NCI-H187 treated with DMSO at 0.1 percent for 48 hours (cell line): ENCODE results near the gene PJA2.
"Not testable (repeated sequence)": the region's sequence is repeated elsewhere in the genome, so short reads cannot be mapped to it uniquely, and the experiment has no call there.

Source experiments
- DNase-seq: peaks from one replicate; lab custom pipeline; 2025; lab: John Stamatoyannopoulos, UW

PJA2 gene

GRCh38 chr5:109409844-109410388 is at the start of gene PJA2:
Gene PJA2 (minus strand): TSS chr5:109409974. CDS start chr5:109383433, 26,541 bp downstream.
- peak; percentile 94 for DNase-seq

DNA sequence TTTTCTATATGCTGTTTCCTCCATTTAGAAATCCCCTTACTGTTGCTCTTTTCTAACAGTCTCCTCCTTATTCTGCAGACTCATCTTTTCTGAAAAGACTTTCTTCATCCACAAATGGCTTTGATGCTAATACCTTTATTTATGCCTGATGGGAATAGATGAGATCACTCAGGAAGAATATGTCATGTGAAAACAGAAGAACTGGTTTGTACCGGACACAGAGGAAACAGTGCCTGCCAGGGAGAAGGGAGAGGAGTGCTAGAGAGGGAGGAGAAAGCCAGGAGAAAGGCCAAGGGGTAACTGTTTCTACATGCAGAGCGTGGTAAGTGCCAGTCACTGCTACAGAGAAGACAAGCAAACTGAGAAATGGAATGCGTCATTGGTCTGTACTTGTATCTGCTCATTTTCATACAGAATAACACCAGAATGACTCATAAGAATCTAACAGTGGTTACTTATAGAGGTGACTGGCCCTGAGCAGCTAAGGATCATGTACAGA is 45.9 kb upstream of the PJA2 start:
- DNase-seq, result no peak

GRCh38 chr5:109454731-109455505 is 45.1 kb upstream of the PJA2 start:
- no peak for DNase-seq

GRCh38 chr5:109453251-109453650 is 43.5 kb upstream of the PJA2 start:
- DNase-seq, result no peak

DNA sequence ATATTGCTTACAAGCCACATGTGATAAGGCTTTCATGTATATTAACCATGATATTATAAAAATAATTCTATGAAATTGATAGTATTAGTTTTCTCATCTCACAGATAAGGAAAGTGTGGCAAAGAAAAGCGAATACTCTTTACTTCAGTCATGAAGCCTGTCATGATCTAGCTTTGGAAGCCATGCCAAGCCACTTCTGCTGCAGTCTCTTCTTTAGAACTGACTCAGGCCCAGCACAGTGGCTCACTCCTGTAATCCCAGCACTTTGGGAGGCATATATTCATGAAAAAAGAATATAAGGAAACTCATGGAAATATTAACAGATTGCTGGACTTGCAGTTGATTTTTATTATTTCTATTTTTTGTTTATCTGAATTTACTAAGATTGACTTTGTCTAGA is 42.9 kb upstream of the PJA2 start:
- no peak for DNase-seq

DNA sequence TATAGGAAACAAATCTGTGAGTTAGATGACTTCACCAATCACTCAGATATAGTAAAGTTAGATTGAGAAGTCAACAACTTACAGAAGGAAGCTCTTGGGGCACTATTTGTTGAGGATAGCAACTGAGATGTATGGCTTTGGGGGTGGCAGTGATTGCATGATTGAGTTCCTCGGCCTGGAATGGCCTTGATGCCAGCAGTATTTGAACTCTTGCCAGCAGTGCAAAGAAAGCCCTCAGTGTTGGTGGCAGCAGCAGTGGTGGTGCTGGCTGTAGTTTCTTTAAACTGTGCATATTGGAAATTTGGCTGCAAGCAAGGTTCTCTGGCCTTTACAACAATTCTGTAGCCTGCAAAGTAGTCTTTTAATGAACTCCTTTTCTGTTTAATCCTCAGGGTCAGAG is 41.4 kb upstream of the PJA2 start:
- DNase-seq, result no peak

DNA sequence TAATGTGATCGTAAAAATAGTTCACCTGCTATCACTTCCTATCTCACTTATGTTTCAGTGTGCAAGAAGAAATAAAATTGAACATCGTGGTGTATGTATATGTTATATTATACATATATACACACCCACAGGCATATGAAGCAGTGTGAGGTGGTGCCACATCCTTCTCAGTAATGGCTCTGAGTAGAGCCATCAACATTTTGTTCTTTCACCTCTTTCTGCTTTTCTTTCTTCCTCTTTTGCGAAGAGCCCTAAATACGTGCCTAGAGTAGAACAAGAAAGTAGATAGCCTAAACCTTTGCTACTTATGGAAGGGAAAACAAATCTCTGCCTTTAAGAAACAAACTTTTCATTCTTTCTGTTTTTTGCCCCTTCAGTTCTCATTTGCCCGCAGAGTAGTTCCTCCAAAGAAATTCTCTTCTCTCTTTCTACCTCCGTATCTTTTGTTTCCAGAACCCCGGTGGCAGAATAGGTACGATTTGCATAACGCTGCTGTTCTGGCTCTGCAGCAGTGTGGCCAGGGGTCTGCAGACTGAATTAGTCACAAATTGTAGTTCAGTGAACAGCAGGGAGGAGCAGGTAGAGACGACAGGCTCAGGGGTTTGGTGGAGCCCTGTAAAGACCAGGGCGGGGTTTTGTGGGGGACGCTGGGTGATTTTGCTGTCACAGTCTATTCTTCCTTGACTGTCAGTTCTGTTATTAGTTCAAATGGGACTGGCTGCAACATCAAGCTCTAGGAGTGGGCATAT is 40.5 kb upstream of the PJA2 start:
- no peak for DNase-seq

- no peak for DNase-seq
Observed at GRCh38 chr5:109448838-109449237, 39.1 kb upstream of the PJA2 start.

- DNase-seq, result no peak
Observed at GRCh38 chr5:109439590-109439989, 29.8 kb upstream of the PJA2 start.

DNA sequence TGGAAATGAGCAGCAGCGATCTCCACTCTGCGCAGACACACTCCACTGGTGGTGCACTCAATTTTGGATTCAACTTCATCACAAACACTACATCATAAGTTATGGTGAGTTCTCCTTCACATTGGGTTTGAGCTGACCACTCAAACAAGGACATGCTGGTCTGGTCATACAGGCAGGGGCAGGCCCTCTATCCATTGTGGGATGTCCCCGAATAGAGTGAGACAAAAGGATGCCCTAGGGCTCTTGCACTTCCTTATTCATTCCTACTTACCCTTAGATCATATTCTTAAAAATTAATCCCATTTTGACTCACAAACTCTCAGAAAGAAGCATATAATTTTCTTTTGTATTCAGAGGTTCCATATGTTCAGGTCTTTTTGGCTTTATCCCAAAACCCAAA is 16.3 kb upstream of the PJA2 start:
- DNase-seq, result no peak

DNA sequence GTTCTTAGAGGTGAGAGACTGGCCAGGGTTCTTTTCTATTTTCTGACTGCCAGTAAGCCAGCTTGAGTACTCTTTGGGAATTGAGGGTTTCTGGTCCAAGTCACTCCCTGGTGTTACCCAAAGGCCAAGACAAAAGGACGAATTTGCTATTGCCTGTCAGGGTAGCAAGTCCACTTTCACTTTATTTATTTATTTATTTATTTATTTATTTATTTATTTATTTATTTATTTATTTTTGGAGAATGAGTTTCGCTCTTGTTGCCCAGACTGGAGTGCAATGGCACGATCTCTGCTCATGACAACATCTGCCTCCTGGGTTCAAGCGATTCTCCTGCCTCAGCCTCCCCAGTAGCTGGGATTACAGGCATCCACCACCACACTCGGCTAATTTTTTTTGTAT is 15.7 kb upstream of the PJA2 start:
- not testable (repeated sequence) for DNase-seq

- no peak for DNase-seq
Observed at GRCh38 chr5:109421956-109422355, 12.2 kb upstream of the PJA2 start.

GRCh38 chr5:109418712-109419352 is 9.1 kb upstream of the PJA2 start:
- no peak for DNase-seq

GRCh38 chr5:109416882-109417281 is 7.1 kb upstream of the PJA2 start:
- DNase-seq, result no peak

DNA sequence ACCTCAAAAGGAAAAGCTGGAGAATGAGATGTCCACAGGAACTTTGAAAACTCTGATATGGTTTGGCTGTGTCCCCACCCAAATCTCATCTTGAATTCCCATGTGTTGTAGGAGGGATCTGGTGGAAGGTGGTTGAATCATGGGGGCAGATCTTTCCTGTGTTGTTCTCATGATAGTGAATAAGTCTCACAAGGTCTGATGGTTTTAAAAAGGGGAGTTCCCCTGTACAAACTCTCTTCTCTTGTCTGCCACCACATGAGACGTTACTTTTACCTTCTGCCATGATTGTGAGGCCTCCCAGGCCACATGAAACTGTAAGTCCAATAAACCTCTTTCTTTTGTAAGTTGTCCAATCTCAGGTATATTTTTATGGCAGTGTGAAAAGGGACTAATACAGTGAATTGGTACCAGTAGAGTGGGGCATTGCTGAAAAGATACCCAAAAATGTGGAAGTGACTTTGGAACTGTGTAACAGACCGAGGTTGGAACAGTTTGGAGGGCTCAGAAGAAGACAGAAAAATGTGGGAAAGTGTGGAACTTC is 4.2 kb upstream of the PJA2 start:
- not testable (repeated sequence) for DNase-seq

- DNase-seq, result no peak
Observed at GRCh38 chr5:109413458-109413857, 3.7 kb upstream of the PJA2 start.

DNA sequence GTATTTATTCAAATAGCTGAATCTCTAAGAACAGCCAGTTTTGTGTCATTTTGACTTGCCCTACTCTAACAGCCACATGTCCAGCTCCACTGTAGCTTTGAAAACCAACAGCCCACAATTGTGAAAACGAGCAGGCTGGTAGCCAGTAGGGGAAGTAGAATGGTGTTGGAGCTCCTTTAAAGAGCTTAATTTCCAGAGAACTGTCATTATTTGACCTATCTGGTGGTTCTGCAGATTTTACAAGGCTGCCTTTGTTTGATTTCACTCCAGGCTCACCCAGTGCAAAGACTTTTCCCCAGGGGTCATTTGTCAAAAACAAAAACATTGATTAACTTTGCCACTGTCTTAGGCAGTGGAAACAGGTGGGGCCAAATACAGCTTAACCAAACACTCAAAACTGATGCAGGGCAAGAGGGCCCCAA is 3.2 kb upstream of the PJA2 start:
- DNase-seq, result no peak

DNA sequence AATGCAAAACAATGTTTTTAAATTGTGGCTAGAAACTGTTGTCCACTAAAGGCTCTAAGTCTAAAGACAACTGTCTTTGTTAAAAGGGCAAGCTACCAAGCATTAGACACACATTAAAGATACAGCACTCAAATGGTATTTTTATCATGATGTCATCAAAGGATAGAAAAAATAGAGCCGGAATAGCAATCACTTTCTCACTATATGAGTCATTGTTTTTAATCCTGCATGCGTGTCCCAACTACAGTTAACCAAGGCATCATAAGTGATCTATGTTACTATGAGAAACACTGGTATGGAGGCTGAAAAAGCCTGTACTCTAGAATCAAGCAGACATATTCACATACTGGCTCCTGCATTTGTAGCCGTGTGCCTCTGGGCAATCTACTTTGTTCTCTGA is 1.9 kb upstream of the PJA2 start:
- DNase-seq, result no peak

DNA sequence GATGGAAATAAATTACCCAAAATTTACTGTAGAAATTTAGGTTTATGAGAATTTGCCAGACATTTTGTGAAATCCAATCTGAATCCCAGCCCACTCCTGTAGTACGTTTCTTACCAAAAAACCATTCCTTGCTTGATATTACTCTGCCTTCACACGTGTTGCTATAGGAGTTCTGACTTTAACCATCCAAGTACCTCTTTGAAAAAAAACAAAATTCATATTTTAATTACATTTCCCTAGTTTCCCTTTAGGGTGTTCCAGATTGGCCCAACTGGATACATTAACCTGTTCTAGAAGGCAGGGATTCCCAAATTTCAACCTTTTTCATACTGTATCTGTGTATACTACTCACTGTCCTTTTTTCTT is 1.4 kb upstream of the PJA2 start:
- no peak for DNase-seq

- no peak for DNase-seq
Observed at GRCh38 chr5:109410389-109411148, 795 bp upstream of the PJA2 start.
